GM10266 (cell line): Measurements from ENCODE around the gene ARHGAP1.

ENCODE experiments used
- DNase-seq: peaks from one replicate; pipeline ENCODE4 v3.0.0; 2012; ENCODE audit errors: extremely low spot score
- CTCF ChIP-seq: IDR thresholded peaks from 2 replicates; pipeline ENCODE4 v1.5.1; 2012; ENCODE audit warnings: mild to moderate bottlenecking, low read depth; ENCODE audit not compliant: control insufficient read depth, insufficient read depth; ENCODE audit errors: missing control alignments

The ARHGAP1 gene

GRCh38 chr11:46698597-46698996 lies 1.8 kb downstream of the ARHGAP1 start:
- TF ChIP-seq CTCF: no peak
- no peak for DNase-seq

DNA sequence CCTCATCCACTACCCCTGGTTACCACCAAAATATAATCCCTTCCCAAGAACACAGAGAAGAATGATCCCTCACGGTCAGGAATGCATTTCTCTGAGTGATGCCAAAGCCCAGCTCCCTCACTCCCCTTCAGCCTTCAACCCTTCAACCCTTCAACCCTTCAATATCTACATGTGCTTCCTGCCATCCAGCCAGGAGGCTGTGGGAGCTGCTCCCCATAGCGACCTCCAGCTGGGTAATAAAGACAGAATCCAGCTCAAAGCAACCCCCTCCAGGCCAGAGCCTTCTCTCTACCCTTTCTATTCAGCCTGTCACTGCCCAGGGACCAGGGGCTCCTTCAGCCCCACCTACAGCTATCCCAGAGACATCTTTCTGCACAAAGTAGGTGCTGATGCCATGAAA lies 2.7 kb downstream of the ARHGAP1 start:
- no peak for TF ChIP-seq CTCF
- no peak for DNase-seq

GRCh38 chr11:46697303-46697702 lies 3.1 kb downstream of the ARHGAP1 start:
- TF ChIP-seq CTCF: no peak
- DNase-seq: no peak

GRCh38 chr11:46696212-46696558 lies 4.2 kb downstream of the ARHGAP1 start:
- no peak for DNase-seq
- TF ChIP-seq CTCF: no peak

DNA sequence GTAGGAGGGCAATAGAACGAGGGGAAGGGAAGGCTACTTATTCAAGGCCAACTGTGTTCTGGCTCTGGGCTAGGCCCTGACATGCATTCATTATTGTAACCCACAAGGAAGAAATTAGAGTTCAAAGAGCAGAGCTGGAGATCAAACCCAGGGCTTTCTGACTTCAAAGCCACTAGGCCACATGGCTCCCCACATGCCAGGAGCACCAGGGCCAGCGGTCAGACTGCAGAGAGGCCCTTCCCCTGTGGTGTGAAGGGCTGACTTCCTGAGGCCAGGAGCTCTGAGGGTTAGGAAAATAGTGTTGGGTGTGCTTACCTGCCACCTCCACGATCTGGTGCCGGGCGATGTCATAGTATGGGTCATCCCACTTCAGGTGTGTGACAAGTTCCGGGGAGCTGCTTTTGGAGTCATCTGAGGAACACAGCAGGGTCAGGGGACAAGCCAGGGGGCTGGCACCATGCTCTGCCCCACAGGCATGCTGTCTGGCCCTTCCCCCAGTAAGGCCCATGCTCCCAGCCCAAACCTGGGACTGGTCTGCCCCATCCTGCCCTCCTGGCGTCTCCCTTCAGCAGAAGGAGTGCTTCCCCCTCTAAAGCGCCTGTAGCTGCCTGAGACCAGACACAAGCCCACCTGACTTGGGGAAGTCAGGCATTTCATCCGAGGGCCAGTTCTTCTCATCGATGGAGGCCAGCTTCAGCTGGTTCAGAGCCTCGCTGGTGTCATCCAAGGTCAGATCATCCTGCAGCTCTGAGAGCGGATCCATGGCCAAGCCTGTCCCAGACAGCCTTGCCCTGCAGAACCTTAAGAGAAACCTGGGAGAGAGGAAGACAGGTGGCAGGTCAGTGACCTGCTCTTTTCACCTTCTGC lies 4.8 kb downstream of the ARHGAP1 start:
- DNase-seq: no peak
- no peak for TF ChIP-seq CTCF

DNA sequence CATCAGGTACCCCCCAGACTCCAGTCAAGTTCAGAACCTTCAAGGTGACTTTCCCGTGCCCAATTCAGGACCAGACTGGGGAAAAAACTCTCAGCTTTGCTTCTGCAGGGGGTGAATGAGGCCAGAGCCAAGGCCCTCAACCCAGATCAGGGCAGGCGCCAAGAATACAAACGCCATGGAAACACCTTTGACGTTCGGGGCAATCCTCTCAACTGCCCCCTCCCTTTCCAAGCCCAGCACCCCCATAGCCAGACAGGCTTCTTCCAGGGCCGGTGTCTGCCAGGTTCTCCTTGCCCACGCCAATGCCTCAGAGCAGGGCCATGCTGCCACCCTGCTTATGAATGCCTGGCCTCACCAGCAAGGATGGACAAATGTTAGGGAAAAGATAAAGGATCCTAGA lies 5.8 kb downstream of the ARHGAP1 start:
- TF ChIP-seq CTCF: no peak
- no peak for DNase-seq

DNA sequence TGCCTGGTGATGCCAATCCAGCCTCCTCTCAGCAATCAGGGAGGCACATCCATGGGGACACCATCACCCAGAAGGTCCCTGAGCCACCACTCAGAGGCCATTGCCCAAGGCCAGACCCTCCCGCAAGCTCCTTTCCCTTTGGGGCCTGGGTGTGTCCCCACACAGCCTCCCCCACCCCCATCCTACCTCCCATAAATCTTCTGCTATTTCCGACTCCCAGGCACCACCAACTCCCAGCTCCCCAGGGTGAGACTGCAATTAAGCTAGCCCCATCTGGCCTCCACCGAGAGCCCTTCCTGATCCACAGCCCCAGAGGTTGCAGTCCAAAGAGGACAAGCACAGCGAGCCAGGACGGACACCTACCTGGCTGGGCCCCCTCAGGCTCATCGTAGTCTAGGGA lies 6.3 kb downstream of the ARHGAP1 start:
- DNase-seq: no peak
- no peak for TF ChIP-seq CTCF
